CD4-positive, alpha-beta T cell treated with Interleukin-4 for 4 hours (primary cell): ENCODE data around the gene RSPH3.
"Not testable (repeated sequence)": the region's sequence is repeated elsewhere in the genome, so short reads cannot be mapped to it uniquely, and the experiment has no call there.

Source experiments
- DNase-seq: peaks from one replicate; pipeline ENCODE4 v3.0.0-alpha.2; 2020

Gene RSPH3

GRCh38 chr6:158999666-159000403 lies at the start of gene RSPH3:
Gene RSPH3, minus strand, starts transcription at chr6:159000202. Its CDS starts 652 bp downstream, at chr6:158999550.
- peak; percentile 91 for DNase-seq

GRCh38 chr6:159047891-159048685 lies 48.1 kb upstream of the RSPH3 start:
- no peak for DNase-seq

GRCh38 chr6:159045801-159046200 lies 45.8 kb upstream of the RSPH3 start:
- DNase-seq, result no peak

GRCh38 chr6:159044899-159045727 lies 45.1 kb upstream of the RSPH3 start, which contains the start of gene TAGAP:
Gene TAGAP, minus strand, starts transcription at chr6:159044991. Its CDS starts 845 bp downstream, at chr6:159044146.
- peak; percentile 98 for DNase-seq

- peak; percentile 61 for DNase-seq
These were observed 43.9 kb upstream of the RSPH3 start for GRCh38 chr6:159043947-159044346.

GRCh38 chr6:159043251-159043650 lies 43.2 kb upstream of the RSPH3 start:
- DNase-seq, result peak; percentile 89

GRCh38 chr6:159042826-159043181 lies 42.8 kb upstream of the RSPH3 start:
- DNase-seq, result no peak

GRCh38 chr6:159042003-159042825 lies 42.2 kb upstream of the RSPH3 start:
- DNase-seq, result peak; percentile 98

GRCh38 chr6:159041181-159041580 lies 41.2 kb upstream of the RSPH3 start:
- DNase-seq, result no peak

GRCh38 chr6:159039885-159040258 lies 39.9 kb upstream of the RSPH3 start:
- DNase-seq, result no peak

- DNase-seq, result peak; percentile 85
These were observed 39.2 kb upstream of the RSPH3 start for GRCh38 chr6:159038914-159039884.

- DNase-seq, result not testable (repeated sequence)
These were observed 38.3 kb upstream of the RSPH3 start for GRCh38 chr6:159038318-159038717.

GRCh38 chr6:159037756-159038290 lies 37.8 kb upstream of the RSPH3 start:
- DNase-seq, result no peak

- no peak for DNase-seq
These were observed 36.7 kb upstream of the RSPH3 start for GRCh38 chr6:159036673-159037072.

- no peak for DNase-seq
These were observed 35.9 kb upstream of the RSPH3 start for GRCh38 chr6:159035891-159036290.

GRCh38 chr6:159033160-159034049 lies 33.4 kb upstream of the RSPH3 start:
- no peak for DNase-seq

GRCh38 chr6:159031846-159032245 lies 31.8 kb upstream of the RSPH3 start:
- DNase-seq, result no peak

GRCh38 chr6:159030168-159030567 lies 30.2 kb upstream of the RSPH3 start:
- DNase-seq, result no peak

GRCh38 chr6:159025224-159025623 lies 25.2 kb upstream of the RSPH3 start:
- not testable (repeated sequence) for DNase-seq

- peak; percentile 43 for DNase-seq
These were observed 23.9 kb upstream of the RSPH3 start for GRCh38 chr6:159023893-159024292.
